ENCODE measurements around the gene RANBP1.

The RANBP1 gene

GRCh38 chr22:20123366-20124082, 7.6 kb downstream of the RANBP1 start:
- H3K36me3 ChIP-seq (ENCODE audit: insufficient read depth, low read length): peaks cover 91% of the 10 kb centered on the region; the same call in 1 of the 2 replicates

GRCh38 chr22:20124083-20124787, 8.3 kb downstream of the RANBP1 start:
- Histone ChIP-seq H3K9me2 (replicated peaks; ENCODE audit: low read depth, low read length) (no peaks in the 10 kb centered on the region), H3K27me3 (ENCODE audit: insufficient read depth, low read length, poor library complexity, severe bottlenecking) (no peaks in the 10 kb centered on the region), H3K79me2 (ENCODE audit: insufficient read depth, low read length) (peaks cover 58% of the 10 kb centered on the region), H3F3A (ENCODE audit: low read depth) (0 out of 2 replicates have a peak, but pooled peaks cover 2% of the 10 kb centered on the region), H3K36me3 (ENCODE audit: insufficient read depth, low read length) (peaks cover 90% of the 10 kb centered on the region; the same call in 1 of the 2 replicates), H3K4me2 (ENCODE audit: low read depth, low read length, poor library complexity, severe bottlenecking) (no peak overlapping the region), H3K9ac (ENCODE audit: low read depth, low read length, poor library complexity, severe bottlenecking) (no peak overlapping the region), H4K20me1 (ENCODE audit: insufficient read depth, low read length, poor library complexity, severe bottlenecking) (peaks cover 64% of the 10 kb centered on the region), H2AFZ (ENCODE audit: low read length) (no peak overlapping the region), H3K4me1 (ENCODE audit: insufficient read depth, low read length, poor library complexity, severe bottlenecking) (peaks cover 27% of the 10 kb centered on the region), H3K4me3 (ENCODE audit: low read length, poor library complexity, severe bottlenecking) (no peak overlapping the region), H3K9me3 (ENCODE audit: insufficient read depth, low read depth, low read length) (no peaks in the 10 kb centered on the region)
- no peak for TF ChIP-seq CTCF (conservative IDR thresholded peaks at IDR 0.05; ENCODE audit: low read length)
- TF ChIP-seq EZH2phosphoT487 (IDR thresholded peaks at IDR 0.05; ENCODE audit: borderline replicate concordance): no peak

More at GRCh38 chr22:20123366-20124082, 7.6 kb downstream of the RANBP1 start:
- Histone ChIP-seq H3K9ac (ENCODE audit: low read depth, low read length, poor library complexity, severe bottlenecking) (no peak overlapping the region), H3K9me2 (replicated peaks; ENCODE audit: low read depth, low read length) (no peaks in the 10 kb centered on the region), H3K79me2 (ENCODE audit: insufficient read depth, low read length) (peaks cover 65% of the 10 kb centered on the region), H3K4me2 (ENCODE audit: low read depth, low read length, poor library complexity, severe bottlenecking) (no peak overlapping the region), H3K4me1 (ENCODE audit: insufficient read depth, low read length, poor library complexity, severe bottlenecking) (peaks cover 34% of the 10 kb centered on the region), H4K20me1 (ENCODE audit: insufficient read depth, low read length, poor library complexity, severe bottlenecking) (peaks cover 70% of the 10 kb centered on the region), H3K4me3 (ENCODE audit: low read length, poor library complexity, severe bottlenecking) (no peak overlapping the region), H3F3A (ENCODE audit: low read depth) (0 out of 2 replicates have a peak, but pooled peaks cover 1% of the 10 kb centered on the region), H3K27me3 (ENCODE audit: insufficient read depth, low read length, poor library complexity, severe bottlenecking) (no peaks in the 10 kb centered on the region), H2AFZ (ENCODE audit: low read length) (no peak overlapping the region), H3K9me3 (ENCODE audit: insufficient read depth, low read depth, low read length) (no peaks in the 10 kb centered on the region)
- TF ChIP-seq CTCF (conservative IDR thresholded peaks at IDR 0.05; ENCODE audit: low read length): no peak
- TF ChIP-seq EZH2phosphoT487 (IDR thresholded peaks at IDR 0.05; ENCODE audit: borderline replicate concordance): no peak

- Histone ChIP-seq H3F3A (ENCODE audit: low read depth) (0 out of 2 replicates have a peak, but pooled peaks cover 2% of the 10 kb centered on the region), H3K27me3 (ENCODE audit: insufficient read depth, low read length, poor library complexity, severe bottlenecking) (no peaks in the 10 kb centered on the region), H3K9ac (ENCODE audit: low read depth, low read length, poor library complexity, severe bottlenecking) (no peak overlapping the region), H3K4me3 (ENCODE audit: low read length, poor library complexity, severe bottlenecking) (no peak overlapping the region), H3K36me3 (ENCODE audit: insufficient read depth, low read length) (peaks cover 79% of the 10 kb centered on the region; the same call in 1 of the 2 replicates), H3K9me3 (ENCODE audit: insufficient read depth, low read depth, low read length) (no peaks in the 10 kb centered on the region), H3K4me2 (ENCODE audit: low read depth, low read length, poor library complexity, severe bottlenecking) (no peak overlapping the region), H3K9me2 (replicated peaks; ENCODE audit: low read depth, low read length) (no peaks in the 10 kb centered on the region), H2AFZ (ENCODE audit: low read length) (no peak overlapping the region), H3K79me2 (ENCODE audit: insufficient read depth, low read length) (peaks cover 45% of the 10 kb centered on the region), H3K4me1 (ENCODE audit: insufficient read depth, low read length, poor library complexity, severe bottlenecking) (peaks cover 15% of the 10 kb centered on the region), H4K20me1 (ENCODE audit: insufficient read depth, low read length, poor library complexity, severe bottlenecking) (peaks cover 52% of the 10 kb centered on the region)
- TF ChIP-seq CTCF (conservative IDR thresholded peaks at IDR 0.05; ENCODE audit: low read length) (no peak), EZH2phosphoT487 (IDR thresholded peaks at IDR 0.05; ENCODE audit: borderline replicate concordance) (no peak)
Observed at GRCh38 chr22:20125201-20126174, 9.6 kb downstream of the RANBP1 start.
